Retinal pigment epithelial cell (primary cell): ENCODE measurements around the gene TNFRSF18.
"Not testable (repeated sequence)": the region's sequence is repeated elsewhere in the genome, so short reads cannot be mapped to it uniquely, and the experiment has no call there.

Experiments used
- DNase-seq: peaks from one replicate; pipeline ENCODE4 v3.0.0-alpha.2; 2010; ENCODE audit warnings: low read depth
- H3K4me3 ChIP-seq: 2 replicates; pipeline ENCODE4 v1.5.1; 2011; ENCODE audit warnings: mild to moderate bottlenecking, low read length, control low read depth, moderate library complexity
- CTCF ChIP-seq: conservative IDR thresholded peaks from 2 replicates; pipeline ENCODE4 v1.5.1; 2011; ENCODE audit warnings: low read depth, low read length, control low read depth, inconsistent platforms

The TNFRSF18 gene

GRCh38 chr1:1181129-1181937, 25.1 kb downstream of the TNFRSF18 start:
- no peak overlapping the region for H3K4me3 ChIP-seq
- DNase-seq, result no peak
- no peak for TF ChIP-seq CTCF

- no peak overlapping the region for H3K4me3 ChIP-seq
- no peak for DNase-seq
- TF ChIP-seq CTCF, result no peak
These were observed 26.2 kb downstream of the TNFRSF18 start for GRCh38 chr1:1179983-1180861.

GRCh38 chr1:1179346-1179982, 26.9 kb downstream of the TNFRSF18 start:
- TF ChIP-seq CTCF, result no peak
- DNase-seq, result no peak
- H3K4me3 ChIP-seq, result no peak overlapping the region

- TF ChIP-seq CTCF, result no peak
- no peak overlapping the region for H3K4me3 ChIP-seq
- no peak for DNase-seq
These were observed 27.5 kb downstream of the TNFRSF18 start for GRCh38 chr1:1178794-1179331.

- no peak for TF ChIP-seq CTCF
- DNase-seq, result no peak
- H3K4me3 ChIP-seq, result no peak overlapping the region
These were observed 28.8 kb downstream of the TNFRSF18 start for GRCh38 chr1:1177452-1178206.

- DNase-seq, result no peak
- no peak for TF ChIP-seq CTCF
These were observed 29.5 kb downstream of the TNFRSF18 start for GRCh38 chr1:1176931-1177330.

GRCh38 chr1:1176063-1176761, 30.2 kb downstream of the TNFRSF18 start:
- not testable (repeated sequence) for DNase-seq, H3K4me3 ChIP-seq

More at GRCh38 chr1:1176931-1177330, 29.5 kb downstream of the TNFRSF18 start:
- H3K4me3 ChIP-seq, result no peak overlapping the region
